Thyroid gland (tissue), 4 donors: ENCODE data around the gene TENM3. TPM values are rescaled to one million over a fixed set of nuclear protein-coding genes. Genes with fewer than 3 reads are reported as not detected.

Source experiments
- DNase-seq, 2 donors: peaks; one replicate each; pipeline ENCODE4 v3.0.0-alpha.2; 2019
- H3K27ac ChIP-seq, 3 donors: fragments of 200-600 bp; sonication (generic); 1 replicate in 2 of 3; 2 replicates in 1 of 3; pipeline ENCODE4 v1.5.1; 2016 to 2019; ENCODE audit warnings: mild to moderate bottlenecking in 1 of 3, moderate library complexity in 1 of 3
- H3K27me3 ChIP-seq: fragments of 200-600 bp; sonication (generic); one replicate; pipeline ENCODE4 v1.5.1; 2019
- H3K36me3 ChIP-seq, 2 donors: fragments of 200-600 bp; sonication (generic); one replicate each; pipeline ENCODE4 v1.5.1; 2016 to 2019
- H3K4me1 ChIP-seq, 2 donors: fragments of 200-600 bp; sonication (generic); one replicate each; pipeline ENCODE4 v1.5.1; 2017 to 2019
- H3K4me3 ChIP-seq, 3 donors: fragments of 200-600 bp; sonication (generic); replicated peaks in 1 of 3; 1 replicate in 2 of 3; 2 replicates in 1 of 3; pipeline ENCODE4 v1.5.1; 2016; ENCODE audit warnings: mild to moderate bottlenecking in 1 of 3
- H3K9me3 ChIP-seq: fragments of 200-600 bp; sonication (generic); one replicate; pipeline ENCODE4 v1.5.1; 2017
- POLR2A ChIP-seq, 2 donors: fragments of 450-650 bp; IDR thresholded peaks; one replicate each; pipeline ENCODE4 v1.6.1; 2017; ENCODE audit warnings: antibody characterized with exemption in 2 of 2, mild to moderate bottlenecking in 2 of 2, moderate library complexity in 1 of 2
- WGBS, 2 donors: methylation state at CpG; one replicate each; pipeline ENCODE4 v1.1.5; 2017; 5-methylcytosine and 5-hydroxymethylcytosine counted together
- intact Hi-C: fragments of 100-400 bp; cut with DNase I; formaldehyde crosslinking; loops from one replicate; pipeline ENCODE4 v1.15.1; 2023
- total RNA-seq, 4 donors: library from RNA; depleted of rRNA; stranded (reverse); fragments of >200 nt; gene quantifications; one replicate each; pipeline ENCODE4 v1.2.3, GENCODE V29; 2016
- TF ChIP-seq, protein P1 (sequence below), 6 experiments: fragments of 200-600 bp in 3 of 6; fragments of 450-650 bp in 3 of 6; sonication (generic) in 3 of 6; IDR thresholded peaks; one replicate each; pipeline ENCODE4 v1.5.1; 2016 to 2019; ENCODE audit warnings: antibody characterized with exemption in 6 of 6, mild to moderate bottlenecking in 2 of 6, inconsistent platforms in 1 of 6, moderate library complexity in 1 of 6

The TENM3 gene
- total RNA-seq, 4 donors from 2014 or later = 41.8 to 82.2 (median 68.1) TPM

DNA sequence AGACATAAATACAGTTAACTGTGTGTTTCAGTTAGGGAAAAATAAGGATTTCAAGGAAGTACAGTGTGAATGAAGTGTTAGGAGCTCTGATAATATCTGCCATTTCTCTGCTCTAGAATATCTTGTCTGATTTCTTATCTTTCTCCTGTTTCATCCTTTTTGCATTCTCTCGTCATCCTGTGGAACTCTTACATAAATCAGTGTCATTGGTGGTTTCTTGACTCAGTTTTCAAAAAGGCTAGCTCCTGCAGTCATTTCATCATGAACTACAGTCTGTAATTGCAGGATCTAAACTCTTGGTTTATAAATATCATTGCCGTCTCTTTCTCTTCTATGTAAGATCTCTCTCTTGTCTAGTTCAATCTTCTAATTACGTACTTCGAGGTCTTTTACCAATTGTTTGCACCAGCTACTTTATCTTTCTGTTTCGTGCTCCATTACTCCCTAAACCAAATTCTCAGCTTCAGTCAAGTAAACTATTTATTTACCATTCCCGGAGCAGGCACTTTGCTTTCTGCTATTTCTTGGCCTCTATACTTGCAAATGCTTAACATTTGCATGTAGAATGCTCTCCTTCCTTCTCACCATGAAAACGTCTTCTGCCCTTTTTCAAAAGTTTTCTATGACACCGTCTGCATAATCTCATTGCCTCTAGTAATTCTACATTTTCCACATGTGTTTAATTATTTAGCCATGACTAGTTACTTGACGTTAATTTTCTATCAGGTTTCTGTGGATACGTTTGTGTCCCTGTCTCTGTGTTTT is 294.0 kb downstream of the TENM3 start:
- intact Hi-C loops = no loop called here
- Histone ChIP-seq H3K4me1 (peaks cover 27 to 29% of the 10 kb centered on the region in 2 donors), H3K36me3 (no peaks in the 10 kb centered on the region), H3K4me3 (no peak overlapping the region), H3K9me3 (no peaks in the 10 kb centered on the region), H3K27ac (peak overlapping the region; percentile 50 to 75 (median 72)), H3K27me3 (no peaks in the 10 kb centered on the region)
- no peak for DNase-seq
- 44 to 49% methylated on average over 10 of the region's 10 CpGs for WGBS, 2 donors
- TF ChIP-seq POLR2A (IDR thresholded peaks at IDR 0.05) = no peak
- TF ChIP-seq, protein P1, sequence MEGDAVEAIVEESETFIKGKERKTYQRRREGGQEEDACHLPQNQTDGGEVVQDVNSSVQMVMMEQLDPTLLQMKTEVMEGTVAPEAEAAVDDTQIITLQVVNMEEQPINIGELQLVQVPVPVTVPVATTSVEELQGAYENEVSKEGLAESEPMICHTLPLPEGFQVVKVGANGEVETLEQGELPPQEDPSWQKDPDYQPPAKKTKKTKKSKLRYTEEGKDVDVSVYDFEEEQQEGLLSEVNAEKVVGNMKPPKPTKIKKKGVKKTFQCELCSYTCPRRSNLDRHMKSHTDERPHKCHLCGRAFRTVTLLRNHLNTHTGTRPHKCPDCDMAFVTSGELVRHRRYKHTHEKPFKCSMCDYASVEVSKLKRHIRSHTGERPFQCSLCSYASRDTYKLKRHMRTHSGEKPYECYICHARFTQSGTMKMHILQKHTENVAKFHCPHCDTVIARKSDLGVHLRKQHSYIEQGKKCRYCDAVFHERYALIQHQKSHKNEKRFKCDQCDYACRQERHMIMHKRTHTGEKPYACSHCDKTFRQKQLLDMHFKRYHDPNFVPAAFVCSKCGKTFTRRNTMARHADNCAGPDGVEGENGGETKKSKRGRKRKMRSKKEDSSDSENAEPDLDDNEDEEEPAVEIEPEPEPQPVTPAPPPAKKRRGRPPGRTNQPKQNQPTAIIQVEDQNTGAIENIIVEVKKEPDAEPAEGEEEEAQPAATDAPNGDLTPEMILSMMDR (IDR thresholded peaks at IDR 0.05) = no peak

DNA sequence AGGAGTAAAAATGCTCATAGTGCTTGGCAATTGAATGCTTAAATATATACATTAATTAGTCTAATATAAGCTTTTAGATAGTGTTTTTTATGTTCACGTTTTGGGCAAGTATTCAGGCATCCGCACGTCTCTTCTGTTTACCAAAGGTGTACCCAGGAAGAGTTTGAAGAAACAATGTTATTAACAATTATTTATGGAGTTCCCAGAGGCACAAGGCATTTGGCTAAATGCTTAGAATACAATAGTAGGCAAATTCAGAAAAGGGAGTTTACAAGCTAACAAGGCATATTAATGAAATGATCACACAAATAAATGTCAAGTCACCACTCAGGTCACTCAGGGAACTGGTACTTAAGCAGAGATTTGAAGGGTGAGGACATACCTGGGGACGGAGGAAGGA is 294.8 kb downstream of the TENM3 start:
- Histone ChIP-seq H3K4me1 (peaks cover 27 to 29% of the 10 kb centered on the region in 2 donors), H3K27me3 (no peaks in the 10 kb centered on the region), H3K4me3 (no peak overlapping the region), H3K36me3 (no peaks in the 10 kb centered on the region), H3K9me3 (no peaks in the 10 kb centered on the region), H3K27ac (peak overlapping the region; percentile 25 to 75 (median 72))
- no peak for DNase-seq
- intact Hi-C loops = no loop called here
- WGBS, 2 donors = 50 to 69% methylated on average over 4 of the region's 4 CpGs
- TF ChIP-seq, protein P1 (IDR thresholded peaks at IDR 0.05) = no peak
- TF ChIP-seq POLR2A (IDR thresholded peaks at IDR 0.05) = no peak

DNA sequence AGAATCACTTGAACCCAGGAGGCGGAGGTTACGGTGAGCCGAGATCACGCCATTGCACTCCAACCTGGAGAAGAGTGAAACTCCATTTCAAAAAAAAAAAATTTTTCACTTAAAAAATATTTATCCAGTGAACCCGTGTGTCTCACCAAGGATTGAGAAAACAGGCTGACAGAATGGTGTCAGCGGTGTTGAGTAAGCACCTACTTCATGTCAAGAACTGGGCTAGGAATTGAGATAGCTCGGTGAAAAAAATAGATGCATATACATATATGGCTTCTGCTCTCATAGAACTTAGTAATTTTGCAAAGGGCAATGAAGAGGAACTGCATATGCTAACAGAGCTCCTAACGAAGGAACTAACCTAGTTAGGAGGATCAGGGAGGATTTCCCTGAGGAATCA is 297.3 kb downstream of the TENM3 start:
- TF ChIP-seq, protein P1 (IDR thresholded peaks at IDR 0.05) = no peak
- no peak for TF ChIP-seq POLR2A (IDR thresholded peaks at IDR 0.05)
- DNase-seq = no peak
- H3K9me3 ChIP-seq = no peaks in the 10 kb centered on the region
- H3K36me3 ChIP-seq = no peaks in the 10 kb centered on the region
- no peak overlapping the region for H3K27ac ChIP-seq
- peaks cover 23 to 29% of the 10 kb centered on the region in 2 donors for H3K4me1 ChIP-seq
- WGBS, 2 donors = 93 to 94% methylated on average over 8 of the region's 8 CpGs
- H3K27me3 ChIP-seq = no peaks in the 10 kb centered on the region
- intact Hi-C loops = no loop called here
- H3K4me3 ChIP-seq = no peak overlapping the region

DNA sequence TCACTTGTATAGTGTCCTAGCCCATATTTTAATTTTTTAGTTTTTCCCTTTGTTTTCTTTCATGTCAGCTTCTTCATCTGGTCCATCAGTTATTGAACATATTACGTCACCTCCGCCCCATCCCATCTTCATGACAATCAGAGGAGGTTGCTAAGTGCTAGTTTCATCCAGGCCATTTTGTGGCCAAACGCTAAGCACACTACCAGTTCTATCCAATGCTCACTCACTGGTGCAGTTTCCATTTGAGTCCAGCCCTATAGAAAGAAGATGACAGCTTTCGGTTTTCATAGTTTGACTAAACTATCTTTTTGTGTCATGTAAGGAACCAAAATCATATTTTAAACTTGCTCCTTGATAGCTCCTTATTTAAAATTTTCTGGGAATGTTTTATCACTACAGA is 304.2 kb downstream of the TENM3 start:
- Histone ChIP-seq H3K4me1 (peaks cover 0 to 8% of the 10 kb centered on the region in 2 donors), H3K27me3 (no peaks in the 10 kb centered on the region), H3K36me3 (no peaks in the 10 kb centered on the region), H3K27ac (no peak overlapping the region), H3K9me3 (no peaks in the 10 kb centered on the region), H3K4me3 (no peak overlapping the region)
- no peak for DNase-seq
- 91 to 98% methylated on average over 4 of the region's 4 CpGs for WGBS, 2 donors
- TF ChIP-seq, protein P1 (IDR thresholded peaks at IDR 0.05) = no peak
- TF ChIP-seq POLR2A (IDR thresholded peaks at IDR 0.05) = no peak
- intact Hi-C loops = no loop called here

DNA sequence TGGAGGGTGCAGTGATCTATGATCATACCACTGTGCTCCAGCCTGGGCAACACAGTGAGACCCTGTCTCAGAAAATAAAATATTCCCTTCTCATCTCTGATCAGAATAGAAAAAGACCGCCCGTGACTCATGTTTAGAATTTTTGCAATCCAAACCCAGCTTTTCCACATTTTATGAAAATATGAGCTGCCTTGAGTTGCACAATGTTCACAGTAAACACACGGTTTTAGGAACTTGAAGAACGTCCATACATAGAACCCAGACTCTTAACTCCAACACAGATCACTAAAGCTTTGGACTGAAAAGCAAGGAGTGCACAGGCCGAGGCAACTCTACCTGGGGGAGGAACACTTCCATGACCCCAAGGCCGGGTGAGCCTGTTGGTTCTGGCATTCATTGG is 305.0 kb downstream of the TENM3 start:
- WGBS, 2 donors = 89 to 94% methylated on average over 6 of the region's 6 CpGs
- intact Hi-C loops = no loop called here
- no peaks in the 10 kb centered on the region for H3K36me3 ChIP-seq
- TF ChIP-seq, protein P1 (IDR thresholded peaks at IDR 0.05) = no peak
- TF ChIP-seq POLR2A (IDR thresholded peaks at IDR 0.05) = no peak
- no peak overlapping the region for H3K27ac ChIP-seq
- no peaks in the 10 kb centered on the region for H3K9me3 ChIP-seq
- DNase-seq = no peak
- H3K27me3 ChIP-seq = no peaks in the 10 kb centered on the region
- H3K4me3 ChIP-seq = no peak overlapping the region
- H3K4me1 ChIP-seq = peaks cover 0 to 8% of the 10 kb centered on the region in 2 donors
